Testis (tissue), 3 donors: Measurements from ENCODE around the gene LIMS2. TPM values are rescaled to one million over a fixed set of nuclear protein-coding genes. Genes with fewer than 3 reads are reported as not detected.

Experiments used
- DNase-seq: peaks from one replicate; pipeline ENCODE4 v3.0.0-alpha.2; 2019
- H3K27ac ChIP-seq, 2 donors: fragments of 200-600 bp; sonication (generic); one replicate each; pipeline ENCODE4 v1.5.1; 2019
- H3K27me3 ChIP-seq: fragments of 200-600 bp; sonication (generic); one replicate; pipeline ENCODE4 v1.5.1; 2019
- H3K36me3 ChIP-seq: fragments of 200-600 bp; sonication (generic); one replicate; pipeline ENCODE4 v1.5.1; 2017; ENCODE audit warnings: low read depth; ENCODE audit errors: missing control alignments
- H3K4me1 ChIP-seq: fragments of 200-600 bp; sonication (generic); one replicate; pipeline ENCODE4 v1.5.1; 2019
- H3K4me3 ChIP-seq, 2 donors: fragments of 200-600 bp; sonication (generic); one replicate each; pipeline ENCODE4 v1.5.1; 2017 to 2019
- H3K9me3 ChIP-seq: fragments of 200-600 bp; sonication (generic); one replicate; pipeline ENCODE4 v1.5.1; 2017
- CTCF ChIP-seq, 3 experiments: fragments of 450-650 bp in 2 of 3; fragments of 200-600 bp in 1 of 3; sonication (generic) in 1 of 3; IDR thresholded peaks; one replicate each; pipeline ENCODE4 v1.5.1; 2016 to 2019; ENCODE audit warnings: antibody characterized with exemption in 3 of 3, mild to moderate bottlenecking in 2 of 3, moderate library complexity in 1 of 3
- POLR2A ChIP-seq: fragments of 450-650 bp; IDR thresholded peaks from one replicate; pipeline ENCODE4 v1.6.1; 2017; ENCODE audit warnings: antibody characterized with exemption, mild to moderate bottlenecking, moderate library complexity
- WGBS, 2 donors: methylation state at CpG; one replicate each; pipeline ENCODE4 v1.1.5; 2018; 5-methylcytosine and 5-hydroxymethylcytosine counted together
- intact Hi-C: fragments of 100-400 bp; cut with DNase I; formaldehyde crosslinking; loops from one replicate; pipeline ENCODE4 v1.15.1; 2023; ENCODE audit warnings: low total_unique reads
- polyA plus RNA-seq: library from polyadenylated mRNA; stranded (reverse); fragments of 350-450 nt; fragmentation: Illumina TruSeq; extraction: RNeasy Lipid Tissue Mini Kit (QIAGEN cat#74804); gene quantifications from one replicate; pipeline ENCODE4 v1.2.3, GENCODE V29; 2014; ENCODE audit warnings: low read depth, low replicate concordance; ENCODE audit not compliant: insufficient read depth
- total RNA-seq, 2 donors: library from RNA; depleted of rRNA; stranded (reverse); fragments of >200 nt; gene quantifications; one replicate each; pipeline ENCODE4 v1.2.3, GENCODE V29; 2016

LIMS2 gene
- total and polyA plus RNA-seq, 3 donors from 2014 or later: 19.0 to 23.6 (median 19.3) TPM

GRCh38 chr2:127589841-127590240 is 85.5 kb downstream of the LIMS2 start:
- no peak for DNase-seq
- H3K4me1 ChIP-seq: no peaks in the 10 kb centered on the region
- TF ChIP-seq POLR2A (no peak), CTCF (IDR thresholded peaks at IDR 0.05) (no peak)
- H3K4me3 ChIP-seq: no peak overlapping the region
- H3K9me3 ChIP-seq: no peaks in the 10 kb centered on the region
- H3K36me3 ChIP-seq: no peaks in the 10 kb centered on the region
- intact Hi-C loops: no loop called here
- H3K27me3 ChIP-seq: no peaks in the 10 kb centered on the region
- no peak overlapping the region for H3K27ac ChIP-seq
- WGBS, 2 donors: 90 to 100% methylated on average over 5 of the region's 5 CpGs

GRCh38 chr2:127589358-127589757 is 86.0 kb downstream of the LIMS2 start:
- Histone ChIP-seq H3K27ac (no peak overlapping the region), H3K9me3 (no peaks in the 10 kb centered on the region), H3K36me3 (no peaks in the 10 kb centered on the region), H3K27me3 (no peaks in the 10 kb centered on the region), H3K4me1 (no peaks in the 10 kb centered on the region), H3K4me3 (no peak overlapping the region)
- intact Hi-C loops: no loop called here
- 93 to 98% methylated on average over 3 of the region's 3 CpGs for WGBS, 2 donors
- DNase-seq: no peak
- TF ChIP-seq POLR2A (no peak), CTCF (IDR thresholded peaks at IDR 0.05) (no peak)

Other genes with a start within 250 kb of the LIMS2 start
- 10 to 100 TPM; 39.6 to 52.7 TPM for gene IWS1, start 149.0 kb downstream of the LIMS2 start, total RNA-seq
- gene IWS1, start 149.0 kb downstream of the LIMS2 start, polyA plus RNA-seq: 33.7 TPM
- gene MYO7B, start 139.8 kb downstream of the LIMS2 start, total RNA-seq: 1 to 10 TPM; 3.6 to 5.6 TPM
- 4.2 TPM for gene MYO7B, start 139.8 kb downstream of the LIMS2 start, polyA plus RNA-seq
- under 1 TPM in 1 of 2 donors, not detected in 1; 0.25 TPM for gene GPR17, start 29.4 kb downstream of the LIMS2 start, total RNA-seq
- gene GPR17, start 29.4 kb downstream of the LIMS2 start, polyA plus RNA-seq: 0.29 TPM
- 10 to 100 TPM; 12.9 to 13.2 TPM for gene SFT2D3, start 26.0 kb upstream of the LIMS2 start, total RNA-seq
- gene SFT2D3, start 26.0 kb upstream of the LIMS2 start, polyA plus RNA-seq: 7.4 TPM
- gene WDR33, start 135.6 kb upstream of the LIMS2 start, total RNA-seq: 10 to 100 TPM; 62.1 to 65.8 TPM
- gene WDR33, start 135.6 kb upstream of the LIMS2 start, polyA plus RNA-seq: 57.4 TPM
- gene POLR2D, start 182.6 kb upstream of the LIMS2 start, total RNA-seq: 10 to 100 TPM; 49.1 to 75.4 TPM
- gene POLR2D, start 182.6 kb upstream of the LIMS2 start, polyA plus RNA-seq: 160 TPM
- 10 to 100 TPM; 34.1 to 35.8 TPM for gene AMMECR1L, start 210.4 kb upstream of the LIMS2 start, total RNA-seq
- gene AMMECR1L, start 210.4 kb upstream of the LIMS2 start, polyA plus RNA-seq: 31.5 TPM